Upper lobe of right lung (tissue), 1 donor: ENCODE data around the gene RBM15B. TPM values are rescaled to one million over a fixed set of nuclear protein-coding genes. Genes with fewer than 3 reads are reported as not detected.
A peak's percentile ranks its signal among the peaks of the same experiment; 100 is the strongest.

Experiments used
- ATAC-seq: fragments of 200-7000 bp; cut with Tn5 transposase; one replicate; pipeline ENCODE4 v1.9.1; 2020; ENCODE audit warnings: mild to moderate bottlenecking, moderate library complexity
- DNase-seq: peaks from one replicate; pipeline ENCODE4 v3.0.0-alpha.2; 2020
- H3K27ac ChIP-seq: fragments of 200-600 bp; one replicate; pipeline ENCODE4 v1.8.0; 2022
- H3K27me3 ChIP-seq: fragments of 200-600 bp; one replicate; pipeline ENCODE4 v1.8.0; 2022; ENCODE audit warnings: mild to moderate bottlenecking
- H3K36me3 ChIP-seq: fragments of 200-600 bp; one replicate; pipeline ENCODE4 v1.8.0; 2022
- H3K4me1 ChIP-seq: fragments of 200-600 bp; one replicate; pipeline ENCODE4 v1.8.0; 2022
- H3K4me3 ChIP-seq: fragments of 200-600 bp; one replicate; pipeline ENCODE4 v1.8.0; 2022; ENCODE audit warnings: mild to moderate bottlenecking
- H3K9me3 ChIP-seq: fragments of 200-600 bp; one replicate; pipeline ENCODE4 v1.8.0; 2022
- CTCF ChIP-seq: fragments of 200-600 bp; IDR thresholded peaks from one replicate; pipeline ENCODE4 v1.8.0; 2022; ENCODE audit warnings: antibody characterized with exemption
- intact Hi-C: fragments of 100-400 bp; cut with DNase I; formaldehyde crosslinking; loops from one replicate; pipeline ENCODE4 v1.11.0; 2022
- total RNA-seq: library from RNA; stranded (reverse); fragmentation: NEBNext Ultra II Directional; extraction: Animal tissue kit (Norgen Biotek cat#: 25700); gene quantifications from one replicate; pipeline ENCODE4 v1.2.1, GENCODE V29; 2021
- donor health status: DM: no; HTN: yes; CAD: no; lungs with severe emphysema.

The RBM15B gene
- total RNA-seq, 1 donor from 2014 or later = 26.4 TPM

GRCh38 chr3:51391566-51392354, 675 bp downstream of the RBM15B start:
- Histone ChIP-seq H3K9me3 (no peaks in the 10 kb centered on the region), H3K36me3 (peaks cover 68% of the 10 kb centered on the region), H3K4me3 (peak overlapping the region; percentile 72), H3K27me3 (no peaks in the 10 kb centered on the region), H3K27ac (peak overlapping the region; percentile 81), H3K4me1 (peaks cover 48% of the 10 kb centered on the region)
- ATAC-seq (peak; percentile 1), DNase-seq (peak; percentile 78)
- intact Hi-C loops = no loop called here
- TF ChIP-seq CTCF = no peak

DNA sequence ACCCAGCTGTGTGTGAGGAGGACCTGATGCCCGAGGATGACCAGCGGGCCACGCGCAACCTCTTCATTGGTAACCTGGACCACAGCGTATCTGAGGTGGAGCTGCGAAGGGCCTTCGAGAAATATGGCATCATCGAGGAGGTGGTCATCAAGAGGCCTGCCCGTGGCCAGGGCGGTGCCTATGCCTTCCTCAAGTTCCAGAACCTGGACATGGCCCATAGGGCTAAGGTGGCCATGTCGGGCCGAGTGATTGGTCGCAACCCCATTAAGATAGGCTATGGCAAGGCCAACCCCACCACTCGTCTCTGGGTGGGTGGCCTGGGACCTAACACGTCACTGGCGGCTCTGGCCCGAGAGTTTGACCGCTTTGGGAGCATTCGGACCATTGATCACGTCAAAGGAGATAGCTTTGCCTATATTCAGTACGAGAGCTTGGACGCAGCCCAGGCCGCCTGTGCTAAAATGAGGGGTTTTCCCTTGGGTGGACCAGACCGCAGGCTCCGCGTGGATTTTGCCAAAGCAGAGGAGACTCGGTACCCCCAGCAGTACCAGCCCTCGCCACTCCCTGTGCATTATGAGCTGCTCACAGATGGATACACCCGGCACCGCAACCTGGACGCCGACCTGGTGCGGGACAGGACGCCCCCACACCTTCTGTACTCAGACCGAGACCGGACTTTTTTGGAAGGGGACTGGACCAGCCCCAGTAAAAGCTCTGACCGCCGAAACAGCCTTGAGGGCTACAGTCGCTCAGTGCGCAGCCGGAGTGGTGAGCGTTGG, 1.5 kb downstream of the RBM15B start:
- H3K27ac ChIP-seq = peak overlapping the region; percentile 81
- peaks cover 40% of the 10 kb centered on the region for H3K4me1 ChIP-seq
- no peak for TF ChIP-seq CTCF
- DNase-seq = no peak
- no peak for ATAC-seq
- H3K27me3 ChIP-seq = no peaks in the 10 kb centered on the region
- peak overlapping the region; percentile 72 for H3K4me3 ChIP-seq
- H3K9me3 ChIP-seq = no peaks in the 10 kb centered on the region
- intact Hi-C loops = no loop called here
- peaks cover 73% of the 10 kb centered on the region for H3K36me3 ChIP-seq

GRCh38 chr3:51393134-51393495, 2.0 kb downstream of the RBM15B start:
- Histone ChIP-seq H3K27me3 (no peaks in the 10 kb centered on the region), H3K27ac (no peak overlapping the region), H3K4me3 (no peak overlapping the region), H3K4me1 (peaks cover 34% of the 10 kb centered on the region), H3K36me3 (peaks cover 73% of the 10 kb centered on the region), H3K9me3 (no peaks in the 10 kb centered on the region)
- intact Hi-C loops = no loop called here
- ATAC-seq = no peak
- no peak for TF ChIP-seq CTCF
- no peak for DNase-seq

GRCh38 chr3:51393564-51393963, 2.5 kb downstream of the RBM15B start:
- H3K36me3 ChIP-seq = peaks cover 73% of the 10 kb centered on the region
- H3K27me3 ChIP-seq = no peaks in the 10 kb centered on the region
- TF ChIP-seq CTCF = no peak
- no peak overlapping the region for H3K27ac ChIP-seq
- H3K9me3 ChIP-seq = no peaks in the 10 kb centered on the region
- no peak for DNase-seq
- no peak overlapping the region for H3K4me3 ChIP-seq
- intact Hi-C loops = no loop called here
- no peak for ATAC-seq
- H3K4me1 ChIP-seq = peaks cover 30% of the 10 kb centered on the region

DNA sequence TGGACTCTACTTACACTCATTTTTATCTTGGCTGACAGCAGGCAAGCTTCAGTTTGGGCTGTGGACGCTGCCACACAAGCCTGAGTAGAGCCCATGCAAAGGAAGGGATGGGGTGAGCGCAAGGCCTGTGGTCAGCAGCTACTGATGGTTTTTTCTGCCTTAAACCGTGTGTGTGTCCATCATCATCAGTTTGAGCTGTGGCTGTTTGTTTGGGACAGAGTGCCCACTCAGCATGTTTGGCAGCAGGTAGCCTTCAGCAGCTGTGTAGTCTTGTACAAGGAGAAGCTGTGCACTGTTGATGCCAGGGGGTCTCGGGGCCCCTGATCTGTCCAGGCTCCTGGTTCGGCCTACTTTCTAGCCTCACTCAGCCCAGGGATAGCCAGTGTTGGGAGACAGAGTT, 3.5 kb downstream of the RBM15B start:
- Histone ChIP-seq H3K27ac (no peak overlapping the region), H3K27me3 (no peaks in the 10 kb centered on the region), H3K9me3 (no peaks in the 10 kb centered on the region), H3K4me3 (no peak overlapping the region), H3K36me3 (peaks cover 71% of the 10 kb centered on the region), H3K4me1 (peaks cover 30% of the 10 kb centered on the region)
- no peak for ATAC-seq
- TF ChIP-seq CTCF = no peak
- intact Hi-C loops = no loop called here
- DNase-seq = no peak
